ENCODE measurements around the gene C9orf50.
A peak's percentile ranks its signal among the peaks of the same experiment; 100 is the strongest.

C9orf50 gene

DNA sequence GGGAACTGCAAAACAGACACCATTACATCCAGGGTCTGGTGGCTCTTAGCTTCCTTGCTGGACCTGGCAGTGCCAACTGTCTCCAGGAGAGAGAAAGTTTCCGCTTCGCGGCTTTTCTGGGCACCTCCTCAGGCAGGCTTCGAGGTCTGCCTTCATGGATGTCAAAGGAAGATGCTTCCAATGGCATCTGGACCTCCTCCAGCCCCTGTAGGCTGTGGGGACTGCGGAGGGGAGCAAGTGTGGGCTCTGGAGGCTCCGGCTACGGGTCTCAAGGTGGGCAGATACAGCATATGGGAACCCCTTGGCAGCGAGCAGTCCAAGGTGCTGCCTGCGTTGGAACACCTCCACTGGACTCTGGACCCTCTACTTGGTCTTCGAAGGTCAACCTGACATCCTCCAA, 6.0 kb downstream of the C9orf50 start:
- no peak for DNase-seq (ENCODE audit: extremely low read depth, insufficient read length)
- Histone ChIP-seq H3K27me3 (replicated peaks; ENCODE audit: control insufficient read depth, insufficient read depth, low read length) (no peaks in the 10 kb centered on the region; the same call in 1 of the 2 replicates), H3K4me3 (replicated peaks; ENCODE audit: low read depth, low read length) (no peak overlapping the region), H3K36me3 (ENCODE audit: control insufficient read depth, insufficient read depth, low read length) (no peaks in the 10 kb centered on the region)
- TF ChIP-seq CTCF (IDR thresholded peaks at IDR 0.05; ENCODE audit: insufficient read depth, low read length, poor library complexity, severe bottlenecking): no peak

DNA sequence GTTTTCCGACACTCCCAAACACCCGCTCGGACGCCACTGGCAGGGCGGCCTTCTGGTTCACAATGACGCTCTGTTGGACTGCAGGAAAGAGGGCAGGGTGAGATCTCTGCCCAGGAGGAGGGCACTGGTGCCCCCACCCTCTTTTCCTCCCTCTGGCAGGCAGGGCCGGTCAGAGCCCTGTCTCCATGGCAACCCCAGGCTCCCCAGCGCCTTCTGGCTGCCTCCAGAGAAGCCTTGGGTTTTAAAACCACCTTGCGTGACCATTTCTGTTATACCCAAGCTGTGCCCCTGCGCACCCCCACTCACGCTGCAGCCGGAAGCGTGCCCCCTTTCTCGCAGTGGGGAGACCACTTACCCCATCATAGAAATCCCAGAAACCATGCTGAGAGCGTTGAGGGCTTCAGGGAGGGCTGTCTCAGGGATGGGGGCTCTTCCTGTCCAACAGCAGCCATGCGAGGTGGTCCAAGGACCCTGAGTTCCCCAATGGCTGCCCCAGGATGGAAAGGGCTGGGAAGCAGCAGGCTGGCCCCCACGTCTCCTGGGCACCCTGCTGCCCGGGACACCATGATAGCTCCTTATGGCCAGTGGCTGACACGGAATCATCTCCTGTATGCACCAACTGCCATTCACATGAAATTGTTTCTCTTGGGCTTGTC, 7.3 kb downstream of the C9orf50 start:
- H3K36me3 ChIP-seq (ENCODE audit: control insufficient read depth, insufficient read depth, low read length): no peaks in the 10 kb centered on the region
- TF ChIP-seq CTCF (IDR thresholded peaks at IDR 0.05; ENCODE audit: insufficient read depth, low read length, poor library complexity, severe bottlenecking): no peak
- DNase-seq (ENCODE audit: extremely low read depth, insufficient read length): no peak
- no peak overlapping the region for H3K4me3 ChIP-seq (replicated peaks; ENCODE audit: low read depth, low read length)
- H3K27me3 ChIP-seq (replicated peaks; ENCODE audit: control insufficient read depth, insufficient read depth, low read length): no peaks in the 10 kb centered on the region; the same call in 1 of the 2 replicates

GRCh38 chr9:129612815-129613519, 7.9 kb downstream of the C9orf50 start:
- no peaks in the 10 kb centered on the region; the same call in 1 of the 2 replicates for H3K27me3 ChIP-seq (replicated peaks; ENCODE audit: control insufficient read depth, insufficient read depth, low read length)
- DNase-seq (ENCODE audit: extremely low read depth, insufficient read length): no peak
- H3K36me3 ChIP-seq (ENCODE audit: control insufficient read depth, insufficient read depth, low read length): no peaks in the 10 kb centered on the region
- no peak for TF ChIP-seq CTCF (IDR thresholded peaks at IDR 0.05; ENCODE audit: insufficient read depth, low read length, poor library complexity, severe bottlenecking)
- no peak overlapping the region for H3K4me3 ChIP-seq (replicated peaks; ENCODE audit: low read depth, low read length)

- Histone ChIP-seq H3K4me3 (replicated peaks; ENCODE audit: low read depth, low read length) (no peak overlapping the region), H3K27me3 (replicated peaks; ENCODE audit: control insufficient read depth, insufficient read depth, low read length) (no peaks in the 10 kb centered on the region; the same call in 1 of the 2 replicates), H3K36me3 (ENCODE audit: control insufficient read depth, insufficient read depth, low read length) (no peaks in the 10 kb centered on the region)
- peak; percentile 22 for TF ChIP-seq CTCF (IDR thresholded peaks at IDR 0.05; ENCODE audit: insufficient read depth, low read length, poor library complexity, severe bottlenecking)
- no peak for DNase-seq (ENCODE audit: extremely low read depth, insufficient read length)
Observed at GRCh38 chr9:129612123-129612522, 8.8 kb downstream of the C9orf50 start.

- Histone ChIP-seq H3K36me3 (ENCODE audit: control insufficient read depth, insufficient read depth, low read length) (no peaks in the 10 kb centered on the region), H3K4me3 (replicated peaks; ENCODE audit: low read depth, low read length) (no peak overlapping the region), H3K27me3 (replicated peaks; ENCODE audit: control insufficient read depth, insufficient read depth, low read length) (no peaks in the 10 kb centered on the region; the same call in 1 of the 2 replicates)
- no peak for TF ChIP-seq CTCF (IDR thresholded peaks at IDR 0.05; ENCODE audit: insufficient read depth, low read length, poor library complexity, severe bottlenecking)
- no peak for DNase-seq (ENCODE audit: extremely low read depth, insufficient read length)
Observed at GRCh38 chr9:129611307-129611800, 9.5 kb downstream of the C9orf50 start.
